NT2/D1 (cell line): ENCODE data around the gene CHGA.

ENCODE experiments used
- SUZ12 ChIP-seq: IDR thresholded peaks from 2 replicates; pipeline ENCODE4 v1.6.1; 2011; ENCODE audit not compliant: insufficient read length, insufficient read depth; ENCODE audit errors: extremely low read depth
- YY1 ChIP-seq: IDR thresholded peaks from 2 replicates; pipeline ENCODE4 v1.6.1; 2011; ENCODE audit not compliant: insufficient read length, insufficient read depth
- ZNF274 ChIP-seq: IDR thresholded peaks from 2 replicates; pipeline ENCODE4 v1.6.1; 2011; ENCODE audit warnings: mild to moderate bottlenecking, low read depth, low read length

GRCh38 chr14:92927349-92928257 lies 4.7 kb downstream of the CHGA start:
- TF ChIP-seq YY1 = no peak
- TF ChIP-seq ZNF274 = no peak
- TF ChIP-seq SUZ12 = no peak
